Brain microvascular endothelial cell (primary cell): Measurements from ENCODE around the gene PRKN.
A peak's percentile ranks its signal among the peaks of the same experiment; 100 is the strongest.

ENCODE experiments used
- DNase-seq: peaks from one replicate; pipeline ENCODE4 v3.0.0-alpha.2; 2020
- H3K27ac ChIP-seq: fragments of 250-450 bp; sonication (Bioruptor Pico); 2 replicates; pipeline ENCODE4 v1.5.1; 2020; ENCODE audit warnings: mild to moderate bottlenecking, moderate library complexity
- H3K27me3 ChIP-seq: fragments of 250-450 bp; sonication (Bioruptor Pico); replicated peaks from 2 replicates; pipeline ENCODE4 v1.5.1; 2020; ENCODE audit warnings: mild to moderate bottlenecking
- H3K36me3 ChIP-seq: fragments of 250-450 bp; sonication (Bioruptor Pico); replicated peaks from 2 replicates; pipeline ENCODE4 v1.5.1; 2020; ENCODE audit warnings: mild to moderate bottlenecking
- H3K4me3 ChIP-seq: 2 replicates; pipeline ENCODE4 v1.5.1; 2011; ENCODE audit warnings: low read depth, mild to moderate bottlenecking, control low read depth, low read length, moderate library complexity
- in situ Hi-C: cut with HindIII; loops from 2 replicates; pipeline ENCODE4 v1.10.0; 2017; ENCODE audit warnings: low sequenced_read_pairs, low pct_ligation_motif_present
- TF ChIP-seq, protein P1 (sequence below): IDR thresholded peaks from 2 replicates; pipeline ENCODE4 v1.5.1; 2011; ENCODE audit warnings: low read depth, mild to moderate bottlenecking, moderate library complexity, low read length, control low read depth, inconsistent platforms; ENCODE audit errors: missing control alignments

PRKN gene

DNA sequence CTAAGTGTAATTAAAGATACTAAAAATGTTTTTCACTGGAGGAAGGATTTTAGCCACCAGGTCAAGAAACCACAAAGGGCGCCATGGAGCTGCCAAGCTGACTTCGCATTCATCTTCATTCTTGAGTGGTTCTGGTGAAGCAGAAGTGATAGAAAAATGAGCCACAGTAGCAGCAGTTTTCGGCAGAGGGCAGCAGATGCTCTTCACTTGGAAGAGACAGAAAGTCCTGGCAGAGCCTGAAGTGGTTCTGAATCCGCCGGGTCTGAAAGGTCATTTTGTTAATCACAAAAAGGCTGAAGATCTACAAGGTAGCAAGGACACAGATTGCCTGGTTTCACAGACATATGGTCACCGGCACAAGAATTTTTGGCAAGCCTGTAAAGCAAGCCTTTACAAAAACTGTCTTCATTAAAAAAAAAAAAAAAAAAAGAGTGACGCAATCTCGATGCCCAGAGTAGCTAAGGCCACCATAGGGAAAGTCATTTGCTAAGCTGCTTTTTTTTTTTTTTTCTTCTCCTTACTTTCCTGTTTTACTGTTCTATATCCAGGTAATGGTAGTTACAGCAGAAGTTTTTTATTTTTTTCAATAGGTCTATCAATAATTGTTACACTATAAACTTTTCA lies 1108.6 kb downstream of the PRKN start:
- TF ChIP-seq, protein P1, sequence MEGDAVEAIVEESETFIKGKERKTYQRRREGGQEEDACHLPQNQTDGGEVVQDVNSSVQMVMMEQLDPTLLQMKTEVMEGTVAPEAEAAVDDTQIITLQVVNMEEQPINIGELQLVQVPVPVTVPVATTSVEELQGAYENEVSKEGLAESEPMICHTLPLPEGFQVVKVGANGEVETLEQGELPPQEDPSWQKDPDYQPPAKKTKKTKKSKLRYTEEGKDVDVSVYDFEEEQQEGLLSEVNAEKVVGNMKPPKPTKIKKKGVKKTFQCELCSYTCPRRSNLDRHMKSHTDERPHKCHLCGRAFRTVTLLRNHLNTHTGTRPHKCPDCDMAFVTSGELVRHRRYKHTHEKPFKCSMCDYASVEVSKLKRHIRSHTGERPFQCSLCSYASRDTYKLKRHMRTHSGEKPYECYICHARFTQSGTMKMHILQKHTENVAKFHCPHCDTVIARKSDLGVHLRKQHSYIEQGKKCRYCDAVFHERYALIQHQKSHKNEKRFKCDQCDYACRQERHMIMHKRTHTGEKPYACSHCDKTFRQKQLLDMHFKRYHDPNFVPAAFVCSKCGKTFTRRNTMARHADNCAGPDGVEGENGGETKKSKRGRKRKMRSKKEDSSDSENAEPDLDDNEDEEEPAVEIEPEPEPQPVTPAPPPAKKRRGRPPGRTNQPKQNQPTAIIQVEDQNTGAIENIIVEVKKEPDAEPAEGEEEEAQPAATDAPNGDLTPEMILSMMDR, result peak; percentile 72
- DNase-seq, result peak; percentile 45
- in situ Hi-C loops, result no loop called here
- H3K4me3 ChIP-seq, result no peak overlapping the region
- H3K27me3 ChIP-seq, result no peaks in the 10 kb centered on the region
- no peaks in the 10 kb centered on the region for H3K36me3 ChIP-seq
- no peak overlapping the region for H3K27ac ChIP-seq

DNA sequence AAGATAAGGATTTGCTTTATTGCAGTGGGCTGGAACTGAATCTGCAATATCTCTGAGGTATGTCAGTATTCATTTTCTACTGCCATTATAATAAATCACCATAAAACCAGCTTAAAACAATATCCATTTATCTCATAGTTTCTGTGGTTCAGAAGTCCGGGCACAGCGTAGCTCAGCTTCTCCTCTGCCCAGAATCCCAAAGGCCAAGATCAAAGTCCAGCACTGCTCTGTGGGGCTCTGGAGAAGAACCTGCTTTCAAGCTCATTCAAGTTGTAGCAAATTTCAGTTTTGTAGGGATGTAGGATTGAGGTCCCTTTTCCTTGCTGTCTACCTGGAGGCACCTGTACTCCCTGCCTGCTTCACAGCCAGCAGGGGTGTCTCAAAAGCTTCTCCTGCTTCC lies 1113.9 kb downstream of the PRKN start:
- H3K27me3 ChIP-seq, result no peaks in the 10 kb centered on the region
- in situ Hi-C loops, result no loop called here

GRCh38 chr6:161608771-161609170 lies 1118.8 kb downstream of the PRKN start:
- H3K27me3 ChIP-seq, result no peaks in the 10 kb centered on the region
- no peaks in the 10 kb centered on the region for H3K36me3 ChIP-seq
- in situ Hi-C loops, result no loop called here
- DNase-seq, result no peak
- no peak overlapping the region for H3K27ac ChIP-seq
- H3K4me3 ChIP-seq, result no peak overlapping the region
- TF ChIP-seq, protein P1, result no peak

More for the DNA sequence above, 1113.9 kb downstream of the PRKN start:
- TF ChIP-seq, protein P1, result no peak
- Histone ChIP-seq H3K27ac (no peak overlapping the region), H3K4me3 (no peak overlapping the region), H3K36me3 (no peaks in the 10 kb centered on the region)
- DNase-seq, result no peak

DNA sequence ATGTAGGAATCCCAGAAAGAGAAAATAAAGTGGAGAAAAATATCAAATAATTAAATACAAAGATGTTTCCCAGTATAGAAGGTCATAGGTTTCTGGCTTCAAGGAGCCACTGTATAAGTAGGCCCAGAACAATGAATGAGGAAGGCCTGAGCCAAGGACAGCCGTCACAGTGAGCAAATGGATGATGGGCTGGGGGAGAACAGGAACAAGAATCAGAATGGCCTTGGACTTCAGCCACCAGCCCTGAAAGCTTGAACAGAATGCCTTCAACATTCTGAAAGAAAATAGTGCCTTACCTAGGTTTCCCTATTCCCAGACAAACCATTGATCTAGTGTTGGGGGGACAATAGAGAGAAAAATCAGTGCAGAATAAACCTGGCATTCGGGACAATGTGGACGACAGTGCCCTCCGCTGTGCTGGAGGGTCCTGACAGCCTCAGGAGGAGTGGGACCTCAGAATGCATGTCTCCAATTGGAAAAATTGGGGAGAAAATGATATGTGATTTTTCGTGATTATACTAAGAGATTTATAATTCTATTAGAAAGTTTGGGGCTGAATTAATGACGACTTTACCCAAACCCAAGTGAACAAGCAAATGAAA lies 1119.8 kb downstream of the PRKN start:
- TF ChIP-seq, protein P1, result no peak
- Histone ChIP-seq H3K27me3 (no peaks in the 10 kb centered on the region), H3K4me3 (no peak overlapping the region), H3K27ac (no peak overlapping the region), H3K36me3 (no peaks in the 10 kb centered on the region)
- no peak for DNase-seq
- in situ Hi-C loops, result no loop called here

DNA sequence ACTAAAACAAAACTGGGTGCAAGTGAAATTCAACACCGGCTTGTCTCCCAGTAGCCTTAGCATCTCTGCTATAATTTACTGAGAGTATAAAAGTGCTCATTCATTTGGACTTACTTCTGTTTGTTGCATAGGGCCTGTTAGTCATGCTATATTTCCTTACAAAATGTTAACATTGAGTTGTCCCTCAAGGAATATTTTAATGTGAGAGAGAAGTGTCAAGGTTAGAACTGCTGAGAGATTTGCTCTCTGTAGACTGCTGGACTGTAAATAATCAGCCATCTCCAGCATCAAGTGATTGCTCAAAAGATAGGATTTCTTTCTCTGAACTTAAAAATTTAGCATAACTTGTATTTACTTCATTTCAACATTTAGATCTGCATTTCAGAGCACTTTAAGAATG lies 1125.2 kb downstream of the PRKN start:
- no peak for DNase-seq
- no peaks in the 10 kb centered on the region for H3K36me3 ChIP-seq
- in situ Hi-C loops, result no loop called here
- no peaks in the 10 kb centered on the region for H3K27me3 ChIP-seq
- no peak overlapping the region for H3K27ac ChIP-seq
- no peak overlapping the region for H3K4me3 ChIP-seq
- TF ChIP-seq, protein P1, result no peak

DNA sequence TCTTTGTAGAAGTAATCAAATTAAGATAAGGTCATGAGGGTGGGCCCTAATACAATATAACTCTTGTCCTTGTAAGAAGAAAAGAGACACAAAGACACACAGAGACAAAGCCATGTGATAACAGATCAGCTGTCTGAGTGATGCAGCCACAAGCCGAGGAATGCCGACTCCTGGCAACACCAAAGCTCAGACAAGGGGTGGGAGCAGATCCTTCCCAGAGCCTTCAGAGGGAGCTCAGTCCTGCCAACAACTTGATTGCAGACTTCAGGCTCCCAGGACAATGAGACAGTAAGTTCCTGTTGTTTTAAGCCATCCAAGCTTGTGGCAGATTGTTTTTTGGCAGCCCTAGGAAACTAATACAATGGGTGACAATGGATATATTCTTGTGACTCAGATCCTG lies 1128.7 kb downstream of the PRKN start:
- TF ChIP-seq, protein P1, result no peak
- DNase-seq, result no peak
- H3K36me3 ChIP-seq, result no peaks in the 10 kb centered on the region
- H3K27me3 ChIP-seq, result no peaks in the 10 kb centered on the region
- in situ Hi-C loops, result no loop called here
- no peak overlapping the region for H3K4me3 ChIP-seq
- no peak overlapping the region for H3K27ac ChIP-seq
